ENCODE measurements around the gene LRRC25.

- peak in 11 of 12 donors; percentile 18 to 52 (median 45) for TF ChIP-seq CTCF (IDR thresholded peaks at IDR 0.05)
- no peak for TF ChIP-seq POLR2A (IDR thresholded peaks at IDR 0.05)
These were observed 11.5 kb downstream of the LRRC25 start, which contains the start of gene GDF15 for GRCh38 chr19:18385675-18386542.

Measured in heart left ventricle (tissue), 13 donors.